HG03175 (cell line): ENCODE results near the gene IZUMO4.

ENCODE experiments used
- ATAC-seq: cut with Tn5 transposase; IDR thresholded peaks from one replicate; pipeline ENCODE4 v1.9.1; 2021; ENCODE audit warnings: mild to moderate bottlenecking, moderate library complexity; ENCODE audit not compliant: unreplicated experiment

The IZUMO4 gene

GRCh38 chr19:2103045-2103707 is 6.5 kb downstream of the IZUMO4 start:
- no peak for ATAC-seq

- no peak for ATAC-seq
Measured at GRCh38 chr19:2108251-2109016, 11.7 kb downstream of the IZUMO4 start.

- ATAC-seq = no peak
Measured at GRCh38 chr19:2109046-2109864, 12.5 kb downstream of the IZUMO4 start.

- ATAC-seq = no peak
Measured at GRCh38 chr19:2110822-2111221, 14.1 kb downstream of the IZUMO4 start.

GRCh38 chr19:2111425-2111824 is 14.7 kb downstream of the IZUMO4 start:
- no peak for ATAC-seq

GRCh38 chr19:2111886-2112285 is 15.2 kb downstream of the IZUMO4 start:
- no peak for ATAC-seq

GRCh38 chr19:2112516-2113320 is 16.0 kb downstream of the IZUMO4 start:
- no peak for ATAC-seq

- ATAC-seq = no peak
Measured at GRCh38 chr19:2113439-2114211, 16.9 kb downstream of the IZUMO4 start.

GRCh38 chr19:2114218-2114617 is 17.5 kb downstream of the IZUMO4 start:
- ATAC-seq = no peak

GRCh38 chr19:2114821-2115220 is 18.1 kb downstream of the IZUMO4 start:
- ATAC-seq = no peak

GRCh38 chr19:2115324-2115723 is 18.6 kb downstream of the IZUMO4 start:
- ATAC-seq = no peak

- ATAC-seq = no peak
Measured at GRCh38 chr19:2115911-2116426, 19.3 kb downstream of the IZUMO4 start.

GRCh38 chr19:2116507-2116906 is 19.8 kb downstream of the IZUMO4 start:
- no peak for ATAC-seq

GRCh38 chr19:2117215-2117960 is 20.7 kb downstream of the IZUMO4 start:
- no peak for ATAC-seq

- no peak for ATAC-seq
Measured at GRCh38 chr19:2118438-2118837, 21.7 kb downstream of the IZUMO4 start.

- no peak for ATAC-seq
Measured at GRCh38 chr19:2119921-2120785, 23.4 kb downstream of the IZUMO4 start.

GRCh38 chr19:2120821-2121220 is 24.1 kb downstream of the IZUMO4 start:
- ATAC-seq = no peak

- no peak for ATAC-seq
Measured at GRCh38 chr19:2121416-2122051, 24.8 kb downstream of the IZUMO4 start.
